HFF-Myc (cell line): ENCODE results near the gene RNF41.

Experiments
- DNase-seq: peaks from one replicate; pipeline ENCODE4 v3.0.0-alpha.2; 2011; ENCODE audit warnings: low read depth; ENCODE audit errors: extremely low read depth
- H3K4me3 ChIP-seq: replicated peaks from 2 replicates; pipeline ENCODE4 v1.5.1; 2011; ENCODE audit warnings: low read depth, mild to moderate bottlenecking, control low read depth, low read length
- CTCF ChIP-seq: IDR thresholded peaks from 2 replicates; pipeline ENCODE4 v1.5.1; 2012; ENCODE audit warnings: mild to moderate bottlenecking, low read depth, low read length, control low read depth; ENCODE audit errors: missing control alignments

Gene RNF41

GRCh38 chr12:56186957-56187356 is 34.8 kb downstream of the RNF41 start:
- no peak for DNase-seq
- no peak for TF ChIP-seq CTCF
- H3K4me3 ChIP-seq, result no peak overlapping the region

- TF ChIP-seq CTCF, result no peak
- no peak overlapping the region for H3K4me3 ChIP-seq
- DNase-seq, result no peak
Measured at GRCh38 chr12:56178347-56178746, 43.4 kb downstream of the RNF41 start.

- TF ChIP-seq CTCF, result no peak
- DNase-seq, result no peak
- H3K4me3 ChIP-seq, result no peak overlapping the region
Measured at GRCh38 chr12:56172839-56173238, 48.9 kb downstream of the RNF41 start.

- H3K4me3 ChIP-seq, result no peak overlapping the region
- no peak for TF ChIP-seq CTCF
Measured at GRCh38 chr12:56169229-56169759, 52.4 kb downstream of the RNF41 start.

GRCh38 chr12:56165369-56165768 is 56.4 kb downstream of the RNF41 start:
- no peak for DNase-seq
- no peak for TF ChIP-seq CTCF
- H3K4me3 ChIP-seq, result no peak overlapping the region

More at GRCh38 chr12:56169229-56169759, 52.4 kb downstream of the RNF41 start:
- DNase-seq, result no peak

GRCh38 chr12:56164345-56164729 is 57.4 kb downstream of the RNF41 start:
- TF ChIP-seq CTCF, result no peak
- DNase-seq, result no peak
- no peak overlapping the region for H3K4me3 ChIP-seq
